HG02763 (cell line): ENCODE measurements around the gene HSPBAP1.
"Not testable (repeated sequence)": the region's sequence is repeated elsewhere in the genome, so short reads cannot be mapped to it uniquely, and the experiment has no call there.

Experiments
- ATAC-seq: cut with Tn5 transposase; IDR thresholded peaks from one replicate; pipeline ENCODE4 v1.9.1; 2021; ENCODE audit warnings: mild to moderate bottlenecking, moderate library complexity; ENCODE audit not compliant: unreplicated experiment

HSPBAP1 gene

DNA sequence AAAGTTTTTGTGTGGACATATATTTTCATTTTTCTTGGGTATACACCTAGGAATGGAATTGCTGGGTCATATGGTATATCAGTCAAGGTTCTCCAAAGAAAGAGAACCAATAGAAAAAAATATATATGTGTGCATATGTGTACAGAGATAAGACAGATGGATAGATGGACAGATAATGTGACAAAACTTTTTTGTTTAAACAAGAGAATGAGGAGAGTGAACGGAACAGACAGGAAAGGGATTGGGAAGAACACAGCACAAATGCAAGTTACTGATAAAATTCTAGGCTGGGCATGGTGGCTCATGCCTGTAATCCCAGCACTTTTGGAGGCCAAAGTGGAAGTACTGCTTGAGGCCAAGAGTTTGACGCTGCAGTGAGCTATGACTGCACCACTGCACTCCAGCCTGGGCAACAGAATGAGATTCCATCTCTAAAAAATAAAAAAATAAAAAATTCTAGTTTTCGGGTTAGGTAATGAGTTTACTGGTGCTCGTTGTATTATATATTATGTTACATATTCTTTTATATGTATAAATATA, 50.0 kb downstream of the HSPBAP1 start:
- no peak for ATAC-seq

DNA sequence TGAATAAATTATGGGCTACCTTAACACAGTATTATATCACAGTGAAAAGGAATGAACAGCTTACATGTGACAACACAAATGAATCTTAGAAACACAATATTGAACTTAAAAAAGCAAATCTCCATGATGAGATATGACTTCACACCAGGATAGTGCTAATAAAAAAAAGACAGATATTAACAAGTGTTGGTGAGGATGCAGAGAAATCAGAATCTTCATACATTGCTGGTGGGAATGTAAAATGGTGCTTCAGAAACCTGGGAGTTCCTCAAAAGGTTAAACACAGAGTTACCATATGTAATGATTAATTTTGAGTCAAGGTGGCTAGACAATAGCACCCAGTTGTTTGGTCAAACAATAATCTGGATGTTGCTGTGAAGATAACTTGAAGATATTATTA, 51.4 kb downstream of the HSPBAP1 start:
- ATAC-seq = no peak

DNA sequence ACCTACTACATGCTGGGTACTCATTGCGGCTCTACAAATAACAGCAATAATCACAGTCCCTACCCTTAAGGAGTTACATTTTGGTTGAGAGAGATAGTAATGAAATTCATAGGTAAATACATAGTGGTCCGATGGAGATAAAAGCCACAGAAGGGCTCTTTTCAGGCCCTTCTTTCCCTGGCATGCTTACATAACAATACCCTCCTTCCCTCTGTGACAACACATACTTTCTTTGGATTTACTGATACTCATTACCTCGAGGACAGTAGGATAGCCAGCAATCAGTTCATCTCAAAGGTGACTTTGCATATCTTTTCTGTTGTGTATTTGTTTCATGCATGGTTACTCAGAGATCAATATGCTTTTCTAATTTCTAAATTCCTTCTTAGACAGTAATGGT, 54.5 kb downstream of the HSPBAP1 start:
- no peak for ATAC-seq

DNA sequence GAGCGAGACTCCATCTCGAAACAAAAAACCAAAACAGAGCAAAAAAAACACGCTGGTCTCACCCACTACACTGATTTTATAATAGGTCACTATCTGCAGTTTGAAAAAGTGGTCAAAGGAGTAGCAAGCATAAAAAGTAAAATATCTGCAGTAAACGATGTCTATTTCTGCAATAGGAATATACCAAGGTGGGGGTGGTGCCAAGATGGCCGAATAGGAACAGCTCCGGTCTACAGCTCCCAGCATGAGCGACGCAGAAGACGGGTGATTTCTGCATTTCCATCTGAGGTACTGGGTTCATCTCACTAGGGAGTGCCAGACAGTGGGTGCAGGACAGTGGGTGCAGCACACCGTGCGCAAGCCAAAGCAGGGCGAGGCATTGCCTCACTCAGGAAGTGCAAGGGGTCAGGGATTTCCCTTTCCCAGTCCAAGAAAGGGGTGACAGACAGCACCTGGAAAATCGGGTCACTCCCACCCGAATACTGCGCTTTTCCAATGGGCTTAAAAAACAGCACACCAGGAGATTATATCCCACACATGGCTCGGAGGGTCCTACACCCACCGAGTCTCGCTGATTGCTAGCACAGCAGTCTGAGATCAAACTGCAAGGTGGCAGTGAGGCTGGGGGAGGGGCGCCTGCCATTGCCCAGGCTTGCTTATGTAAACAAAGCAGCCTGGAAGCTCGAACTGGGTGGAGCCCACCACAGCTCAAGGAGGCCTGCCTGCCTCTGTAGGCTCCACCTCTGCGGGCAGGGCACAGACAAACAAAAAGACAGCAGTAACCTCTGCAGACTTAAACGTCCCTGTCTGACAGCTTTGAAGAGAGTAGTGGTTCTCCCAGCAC, 60.7 kb downstream of the HSPBAP1 start:
- ATAC-seq = not testable (repeated sequence)

DNA sequence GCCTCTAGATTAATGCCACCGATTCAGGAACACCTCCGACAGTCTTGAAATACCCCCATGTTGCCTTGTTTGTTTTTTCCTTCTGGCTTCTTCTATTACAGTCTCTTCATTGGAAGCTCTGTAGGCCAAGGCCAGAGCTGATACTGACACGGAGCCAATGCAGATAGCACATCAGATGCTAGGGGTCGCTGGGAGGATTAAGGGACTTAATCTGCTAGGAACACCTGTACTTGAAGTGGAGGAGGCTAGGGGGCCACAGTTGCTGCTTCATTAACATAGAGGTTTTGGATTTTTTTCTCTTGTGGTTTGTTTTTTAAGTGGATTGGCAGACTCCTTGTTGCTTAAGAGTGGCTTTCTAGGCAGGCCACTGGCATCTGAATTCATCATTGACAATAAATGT, 63.4 kb downstream of the HSPBAP1 start:
- no peak for ATAC-seq

DNA sequence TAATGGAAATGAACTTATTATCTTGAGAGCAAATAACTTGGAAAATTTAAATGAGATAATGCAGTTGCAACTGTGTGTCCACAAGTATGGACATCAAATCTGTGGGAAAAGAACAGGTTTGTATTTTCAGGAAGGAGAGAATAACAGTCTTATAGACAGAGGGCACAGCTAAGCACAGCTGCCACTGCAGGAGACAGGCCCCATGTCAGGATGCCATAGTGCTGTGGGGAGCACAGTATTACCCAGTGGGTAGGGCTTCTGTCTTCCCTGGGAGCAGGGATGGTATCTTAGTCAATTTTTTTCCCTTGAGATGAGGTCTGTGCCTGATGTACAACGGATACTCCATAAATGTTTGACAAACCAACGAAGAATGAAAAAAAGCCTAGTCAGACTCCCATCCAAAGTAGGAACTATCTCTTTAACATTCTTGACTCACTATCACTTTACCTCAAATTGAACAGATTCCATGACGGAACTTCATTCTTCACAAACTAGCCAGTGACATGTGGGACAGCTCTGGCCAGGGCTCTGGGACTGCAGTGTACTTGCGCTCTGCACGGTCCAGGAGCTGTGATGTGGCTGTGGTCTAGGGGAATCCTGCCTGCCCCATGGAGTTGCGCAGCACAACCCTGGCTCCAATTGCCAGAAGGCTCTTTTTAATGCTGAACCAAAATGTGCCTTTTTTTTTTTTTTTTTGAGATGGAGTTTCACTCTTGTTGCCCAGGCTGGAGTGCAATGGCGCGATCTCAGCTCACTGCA, 64.7 kb downstream of the HSPBAP1 start:
- ATAC-seq = no peak

DNA sequence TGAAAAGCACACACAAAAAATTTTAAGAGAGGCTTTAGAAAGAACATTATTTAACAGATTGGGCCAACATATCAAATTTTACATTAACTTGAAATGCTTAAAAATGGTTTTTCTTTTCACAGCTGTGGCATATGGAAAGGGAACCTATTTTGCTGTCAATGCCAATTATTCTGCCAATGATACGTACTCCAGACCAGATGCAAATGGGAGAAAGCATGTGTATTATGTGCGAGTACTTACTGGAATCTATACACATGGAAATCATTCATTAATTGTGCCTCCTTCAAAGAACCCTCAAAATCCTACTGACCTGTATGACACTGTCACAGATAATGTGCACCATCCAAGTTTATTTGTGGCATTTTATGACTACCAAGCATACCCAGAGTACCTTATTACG, 65.4 kb downstream of the HSPBAP1 start:
- no peak for ATAC-seq

DNA sequence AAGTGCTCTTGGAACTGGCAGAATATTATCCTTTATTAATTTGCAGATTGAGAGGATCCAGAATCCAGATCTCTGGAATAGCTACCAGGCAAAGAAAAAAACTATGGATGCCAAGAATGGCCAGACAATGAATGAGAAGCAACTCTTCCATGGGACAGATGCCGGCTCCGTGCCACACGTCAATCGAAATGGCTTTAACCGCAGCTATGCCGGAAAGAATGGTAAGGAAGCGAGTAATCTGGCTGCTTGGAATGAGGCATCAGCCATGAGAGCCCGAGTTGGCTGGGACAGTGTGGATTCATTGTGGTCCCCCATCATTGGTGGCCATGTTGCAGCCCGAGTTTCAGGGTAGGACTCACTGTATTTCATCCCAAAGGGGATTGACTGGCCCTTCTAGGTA, 65.9 kb downstream of the HSPBAP1 start:
- no peak for ATAC-seq

DNA sequence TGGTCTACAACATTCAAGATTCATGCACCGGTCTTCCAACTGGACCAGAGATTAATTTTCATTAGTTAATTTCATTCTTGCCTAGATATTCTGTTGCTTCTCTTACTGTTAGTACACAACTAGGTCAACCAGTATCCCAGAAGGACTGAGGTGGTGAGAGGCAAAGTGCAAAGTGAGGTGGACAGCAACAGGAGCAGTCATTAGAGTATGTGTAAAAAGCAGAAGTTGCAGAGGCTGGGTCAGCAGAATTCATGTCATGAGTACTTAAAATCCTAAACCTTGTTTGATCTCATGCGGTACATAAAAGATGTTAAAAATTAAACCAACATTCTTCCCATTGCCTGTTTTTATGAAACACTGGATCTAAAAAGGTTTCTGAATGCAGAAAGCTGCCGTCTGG, 66.3 kb downstream of the HSPBAP1 start:
- no peak for ATAC-seq

DNA sequence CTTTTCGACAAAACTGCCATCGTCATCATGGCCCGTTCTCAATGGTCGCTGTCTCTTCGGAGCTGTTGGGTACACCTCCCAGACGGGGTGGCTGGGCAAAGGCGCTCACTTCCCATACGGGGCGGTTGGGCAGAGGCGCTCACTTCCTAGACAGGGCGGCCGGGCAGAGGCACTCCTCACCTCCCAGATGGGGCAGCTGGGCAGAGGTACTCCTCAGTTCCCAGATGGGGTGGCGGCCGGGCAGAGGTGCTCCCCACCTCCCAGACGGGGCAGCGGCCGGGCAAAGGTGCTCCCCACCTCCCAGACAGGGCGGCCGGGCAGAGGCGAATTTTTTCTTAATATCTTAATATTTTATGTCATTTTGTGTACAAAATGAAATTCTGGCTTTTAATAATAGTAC, 68.5 kb downstream of the HSPBAP1 start:
- no peak for ATAC-seq

DNA sequence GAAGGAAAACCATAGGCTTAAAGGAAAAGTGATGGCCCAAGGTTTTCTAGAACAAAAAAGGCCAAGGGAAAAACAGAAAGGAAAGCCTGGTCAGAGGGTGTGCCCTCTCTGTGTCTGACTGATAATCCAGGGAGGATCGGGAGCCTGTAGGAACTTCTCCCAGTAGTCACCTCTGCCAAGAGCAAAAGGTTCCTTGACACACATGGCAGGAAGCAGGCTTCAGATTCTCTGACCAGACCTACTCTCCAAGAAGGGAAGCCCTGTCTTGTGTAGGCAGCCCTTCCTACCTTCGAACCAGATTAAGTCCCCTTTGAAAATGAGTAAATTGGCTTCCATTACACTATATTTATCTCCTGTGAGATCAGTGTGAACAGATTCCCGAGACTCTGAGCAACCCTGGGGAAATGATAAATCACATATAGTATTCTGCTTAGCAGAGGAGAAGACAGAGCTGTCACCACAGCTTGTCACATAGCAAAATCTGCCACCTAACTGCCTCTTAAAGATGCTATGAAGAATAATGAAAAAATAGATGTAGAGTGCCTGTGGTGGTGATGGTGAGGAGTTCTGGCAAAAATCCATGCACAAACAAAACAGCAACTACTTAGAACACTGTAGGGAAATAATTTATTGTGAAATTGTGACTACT, 74.2 kb downstream of the HSPBAP1 start:
- ATAC-seq = no peak

DNA sequence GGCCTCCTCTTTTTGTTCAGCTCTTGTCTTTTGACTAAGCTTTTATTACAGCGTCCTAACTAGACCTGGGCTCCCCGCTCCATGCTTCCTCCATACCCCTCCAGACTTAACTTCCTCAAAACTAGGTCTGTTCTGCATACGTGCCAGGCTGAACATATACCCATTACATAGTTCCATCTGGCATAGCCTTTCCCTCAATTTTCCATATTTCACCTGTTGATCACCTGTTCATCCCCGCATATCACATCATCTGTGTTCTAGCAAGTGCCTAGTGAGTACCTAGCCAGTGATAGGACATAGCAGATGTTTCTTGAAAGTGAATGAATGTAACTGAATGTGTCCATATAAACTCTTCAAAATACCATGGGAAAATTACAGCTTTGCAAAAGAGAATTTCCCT, 77.0 kb downstream of the HSPBAP1 start:
- ATAC-seq = no peak

DNA sequence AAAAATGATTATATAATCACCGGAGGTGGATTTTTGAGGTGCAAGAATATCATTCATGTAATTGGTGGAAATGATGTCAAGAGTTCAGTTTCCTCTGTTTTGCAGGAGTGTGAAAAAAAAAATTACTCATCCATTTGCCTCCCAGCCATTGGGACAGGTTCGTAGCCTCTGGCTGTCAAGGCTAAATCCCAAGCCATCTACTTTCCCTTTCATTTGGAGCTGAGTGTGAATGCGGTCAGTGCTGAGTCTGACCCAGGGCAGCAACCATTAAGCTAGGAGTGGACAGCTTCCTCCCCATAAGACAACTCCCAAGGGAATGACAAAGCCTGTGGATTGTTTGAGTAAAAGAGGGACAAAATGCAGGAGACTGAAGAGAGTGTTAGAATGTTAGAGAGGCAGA, 79.4 kb downstream of the HSPBAP1 start:
- no peak for ATAC-seq

DNA sequence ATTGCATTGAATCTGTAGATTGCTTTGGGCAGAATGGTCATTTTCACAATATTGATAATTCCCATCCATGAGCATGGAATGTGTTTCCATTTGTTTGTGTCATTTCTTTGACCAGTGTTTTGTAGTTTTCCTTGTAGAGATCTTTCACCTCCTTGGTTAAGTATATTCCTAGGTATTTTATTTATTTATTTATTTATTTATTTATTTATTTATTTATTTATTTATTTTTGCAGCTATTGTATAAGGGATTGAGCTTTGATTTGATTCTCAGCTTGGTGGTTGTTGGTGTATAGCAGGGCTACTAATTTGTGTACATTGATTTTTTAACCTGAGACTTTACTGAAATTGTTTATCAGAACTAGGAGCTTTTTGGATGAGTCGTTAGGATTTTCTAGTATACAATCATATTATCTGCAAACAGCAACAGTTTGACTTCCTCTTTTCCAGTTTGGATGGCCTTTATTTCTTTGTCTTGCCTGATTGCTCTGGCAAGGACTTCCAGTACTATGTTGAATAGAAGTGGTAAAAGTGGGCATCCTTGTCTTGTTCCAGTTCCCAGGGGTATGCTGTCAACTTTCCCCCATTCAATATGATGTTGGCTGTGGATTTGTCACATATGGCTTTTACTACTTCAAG, 82.9 kb downstream of the HSPBAP1 start:
- not testable (repeated sequence) for ATAC-seq

DNA sequence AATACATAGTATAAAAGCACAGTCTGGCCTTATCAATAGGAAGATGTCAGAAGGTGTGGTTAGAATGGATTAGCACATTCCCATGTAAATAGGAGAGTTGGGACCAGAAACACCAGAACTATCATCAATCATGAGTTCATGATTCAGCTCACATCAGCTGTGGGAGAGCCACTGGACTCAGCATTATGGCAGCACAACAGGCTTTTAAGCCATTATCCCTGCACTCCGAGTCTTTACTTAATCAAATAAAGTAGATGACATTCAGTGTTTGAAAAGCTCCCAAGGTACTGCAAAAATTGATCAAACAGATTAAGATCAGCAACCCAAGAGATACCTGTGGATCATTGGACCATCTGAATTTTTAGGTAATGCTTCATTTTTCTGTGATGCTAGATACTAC, 88.3 kb downstream of the HSPBAP1 start:
- ATAC-seq = no peak

DNA sequence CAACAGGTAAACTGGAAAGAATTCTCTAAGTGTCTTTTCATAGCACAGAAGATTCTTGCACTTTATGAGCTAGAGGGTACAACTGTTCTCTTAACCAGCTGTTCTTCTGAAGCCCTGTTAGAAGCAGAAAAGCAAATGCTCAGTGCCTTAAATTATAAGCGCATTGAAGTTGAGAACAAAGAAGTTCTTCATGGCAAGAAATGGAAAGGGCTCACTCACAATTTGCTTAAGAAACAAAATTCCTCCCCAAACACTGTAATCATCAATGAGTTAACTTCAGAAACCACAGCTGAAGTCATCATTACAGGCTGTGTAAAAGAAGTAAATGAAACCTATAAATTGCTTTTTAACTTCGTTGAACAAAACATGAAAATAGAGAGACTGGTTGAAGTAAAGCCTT, 93.4 kb downstream of the HSPBAP1 start:
- no peak for ATAC-seq

DNA sequence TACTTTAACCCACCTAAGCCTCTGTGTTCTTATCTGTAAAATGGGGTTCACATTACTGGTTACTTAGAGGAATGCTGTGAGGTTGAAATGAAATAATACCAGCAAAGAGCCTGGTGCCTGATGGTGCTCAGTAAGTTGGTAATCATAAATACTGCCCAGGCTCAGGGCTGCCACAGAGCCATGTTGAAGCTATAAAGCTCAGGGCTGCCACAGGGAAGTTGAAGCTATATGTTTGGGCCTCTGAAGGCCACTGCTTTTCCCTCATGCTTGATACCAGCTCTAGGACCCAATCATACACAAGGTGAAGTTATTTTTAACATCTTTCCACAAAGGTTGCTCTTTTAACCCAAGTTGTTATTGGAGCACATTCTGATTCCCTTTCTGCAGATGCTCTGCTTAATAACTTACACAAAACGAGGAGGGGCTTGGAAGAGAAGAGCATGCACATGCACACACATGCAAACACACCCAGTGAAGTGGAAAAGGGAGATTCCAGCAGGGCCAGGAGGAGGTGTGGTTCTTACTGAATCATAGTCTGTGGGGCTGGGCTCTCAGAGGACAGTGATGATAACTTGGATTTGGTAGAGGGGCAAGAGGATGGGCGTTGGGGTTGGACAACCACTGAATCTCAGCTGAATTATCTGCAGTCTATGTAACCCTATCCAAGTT, 95.5 kb downstream of the HSPBAP1 start:
- peak; percentile 62 for ATAC-seq

DNA sequence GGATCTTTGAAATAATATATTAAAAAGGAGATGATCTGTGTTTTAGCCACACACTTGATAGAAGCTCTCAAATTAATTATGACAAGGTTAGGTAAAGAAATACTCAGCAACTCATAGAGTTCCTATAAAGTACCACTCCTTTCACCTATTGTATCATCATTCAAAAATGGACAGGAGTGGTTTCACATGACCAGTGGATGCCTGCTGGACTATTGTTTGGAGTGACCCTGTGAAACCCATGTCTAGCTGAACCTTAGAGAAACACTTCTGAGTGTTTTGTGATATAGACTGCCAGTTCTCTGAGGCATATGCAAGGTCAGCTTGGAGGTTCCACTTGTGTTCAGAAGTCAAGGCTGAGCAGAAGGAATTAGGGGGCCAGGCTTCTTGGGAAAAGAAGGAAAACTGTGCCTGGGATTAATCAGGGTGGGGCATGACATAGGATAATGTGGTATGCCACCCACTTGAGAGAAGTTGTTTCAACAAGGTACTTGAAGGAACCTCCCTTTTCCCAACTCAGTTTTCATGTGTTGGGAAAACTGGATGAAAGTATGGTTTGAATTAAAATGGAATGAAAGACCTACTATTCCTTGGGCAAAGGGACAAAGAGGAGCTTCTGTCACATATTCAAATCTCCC, 97.6 kb downstream of the HSPBAP1 start:
- no peak for ATAC-seq

DNA sequence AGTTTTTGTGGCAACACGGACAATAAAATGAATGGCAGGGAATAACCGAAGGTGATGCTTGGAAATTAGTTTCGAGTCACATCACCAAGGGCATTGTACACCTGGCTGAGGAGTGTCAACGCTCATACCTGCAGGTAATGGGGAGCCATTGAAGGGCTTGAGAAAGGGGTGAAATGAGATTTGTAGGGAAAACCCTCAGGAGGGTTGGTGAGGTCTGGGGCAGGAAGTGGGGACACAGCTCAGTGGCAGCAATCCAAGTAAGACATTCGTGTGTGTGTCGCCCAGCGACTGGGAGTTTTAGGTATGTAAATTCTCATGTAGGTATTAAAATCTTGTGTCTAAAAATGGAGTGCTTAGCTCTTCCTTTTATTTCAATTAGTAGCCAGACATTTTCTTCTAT, 98.7 kb downstream of the HSPBAP1 start:
- ATAC-seq = no peak

DNA sequence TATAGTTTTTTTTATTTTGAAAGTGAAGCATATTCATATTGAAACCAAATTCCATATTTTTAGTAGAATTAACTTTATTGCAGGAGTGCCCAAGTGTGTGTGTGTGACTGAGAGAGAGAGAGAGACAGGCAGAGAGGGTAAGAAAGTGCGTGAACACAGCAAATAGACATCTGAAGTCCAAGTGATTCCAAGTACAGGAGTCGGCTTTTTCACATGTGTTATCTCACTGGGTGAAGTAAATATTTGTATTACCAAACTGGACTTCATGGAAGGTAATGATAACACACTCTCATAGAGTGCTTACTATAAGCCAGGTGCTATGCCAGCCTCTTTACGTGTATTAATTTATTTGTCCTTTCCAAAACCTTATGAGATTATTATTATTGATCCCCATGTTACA, 101.0 kb downstream of the HSPBAP1 start:
- no peak for ATAC-seq
